ELF-1 (cell line): ENCODE measurements around the gene LBHD1.
"Not testable (repeated sequence)": the region's sequence is repeated elsewhere in the genome, so short reads cannot be mapped to it uniquely, and the experiment has no call there.

Source experiments
- DNase-seq: peaks from one replicate; pipeline ENCODE4 v3.0.0-alpha.2; 2016; ENCODE audit warnings: low read depth, low spot score

The LBHD1 gene

DNA sequence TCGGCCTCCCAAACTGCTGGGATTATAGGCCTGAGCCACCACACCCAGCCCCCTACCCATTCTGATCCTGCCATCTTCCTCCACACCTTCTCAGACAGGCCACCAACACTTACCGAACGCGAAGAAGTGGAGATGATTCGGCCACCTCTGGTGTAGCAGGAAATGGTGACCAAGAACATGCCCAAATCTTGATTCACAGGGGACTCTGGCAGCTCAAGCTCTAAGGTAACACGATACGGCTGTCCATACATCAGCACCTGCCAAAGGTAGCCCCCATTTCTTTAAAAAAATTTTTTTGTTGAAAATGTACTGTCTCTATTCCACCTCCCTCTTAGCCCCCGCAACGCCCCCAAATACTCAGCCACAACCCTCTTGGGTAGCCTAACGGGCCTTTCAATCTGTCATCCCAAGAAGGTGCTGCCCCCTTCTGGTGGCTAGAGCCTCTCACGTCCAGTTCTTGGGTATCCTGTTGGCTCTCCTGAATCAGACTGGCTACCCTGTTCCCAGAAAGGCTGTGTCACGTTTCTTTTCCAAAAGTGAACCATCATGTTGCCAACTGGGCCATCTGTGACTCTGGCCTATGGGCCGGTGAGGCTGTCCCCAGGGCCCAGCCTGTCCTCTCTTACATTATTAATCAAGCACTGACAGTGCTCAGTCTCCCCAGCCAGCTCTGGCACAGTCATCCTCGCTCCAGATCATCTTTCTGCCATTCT lies 22.5 kb upstream of the LBHD1 start:
- DNase-seq, result peak; percentile 84

DNA sequence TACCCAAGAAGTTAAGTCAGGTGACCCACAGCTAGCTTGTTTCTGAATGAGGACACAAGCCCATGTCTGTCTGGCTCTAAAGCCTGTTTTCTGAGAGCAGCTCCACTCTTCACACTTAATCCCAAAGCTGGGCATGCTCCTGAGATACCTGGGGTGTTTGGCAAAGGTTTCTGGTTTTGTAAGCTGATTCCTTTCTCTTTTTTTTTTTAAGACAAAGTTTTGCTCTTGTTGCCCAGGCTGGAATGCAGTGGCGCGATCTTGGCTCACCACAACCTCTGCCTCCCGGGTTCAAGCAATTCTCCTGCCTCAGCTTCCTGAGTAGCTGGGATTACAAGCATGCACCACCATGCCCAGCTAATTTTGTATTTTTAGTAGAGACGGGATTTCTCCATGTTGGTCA lies 21.6 kb upstream of the LBHD1 start:
- DNase-seq, result not testable (repeated sequence)

DNA sequence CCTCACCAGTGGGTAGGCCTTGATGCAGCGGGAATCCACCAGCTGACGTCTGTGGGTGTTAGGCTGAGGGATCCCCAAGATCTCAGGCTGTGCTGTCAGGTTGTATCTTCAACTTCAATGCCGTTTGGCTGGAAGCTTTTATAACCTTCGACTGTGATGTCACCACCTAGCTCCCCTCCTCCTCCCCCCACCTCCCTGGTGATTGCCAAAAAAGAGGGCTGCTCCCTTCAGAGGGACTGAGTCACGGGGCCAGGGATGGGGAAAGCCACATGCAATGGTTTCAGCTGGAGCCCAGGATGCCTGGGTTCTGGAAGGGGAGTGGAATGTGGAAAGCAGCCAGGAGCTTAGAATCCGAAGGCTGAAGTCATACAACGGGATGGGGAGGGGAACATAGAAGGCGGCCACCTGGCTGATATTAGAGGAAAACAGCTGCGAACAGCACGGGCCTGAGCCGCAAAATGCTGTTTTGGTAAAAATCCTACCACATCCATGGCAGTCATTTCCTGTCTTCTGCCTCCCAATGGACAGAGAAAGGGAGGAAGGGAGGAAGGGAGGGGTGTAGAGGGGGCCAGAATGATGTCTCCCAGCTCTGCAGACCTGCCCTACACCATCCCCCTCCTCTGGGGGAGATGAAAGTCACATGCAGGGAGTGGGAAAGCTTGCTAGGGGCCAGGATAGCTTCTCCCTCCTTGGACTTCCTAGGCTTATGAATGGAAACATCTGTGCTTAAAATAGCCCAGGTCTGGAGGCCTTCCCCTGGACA lies 17.5 kb upstream of the LBHD1 start, which contains the start of gene LRRN4CL:
Gene LRRN4CL (minus strand): TSS at position 110 of the 763 bp plus-strand sequence. CDS start 1,022 bp downstream, outside the sequence.
- DNase-seq, result no peak

DNA sequence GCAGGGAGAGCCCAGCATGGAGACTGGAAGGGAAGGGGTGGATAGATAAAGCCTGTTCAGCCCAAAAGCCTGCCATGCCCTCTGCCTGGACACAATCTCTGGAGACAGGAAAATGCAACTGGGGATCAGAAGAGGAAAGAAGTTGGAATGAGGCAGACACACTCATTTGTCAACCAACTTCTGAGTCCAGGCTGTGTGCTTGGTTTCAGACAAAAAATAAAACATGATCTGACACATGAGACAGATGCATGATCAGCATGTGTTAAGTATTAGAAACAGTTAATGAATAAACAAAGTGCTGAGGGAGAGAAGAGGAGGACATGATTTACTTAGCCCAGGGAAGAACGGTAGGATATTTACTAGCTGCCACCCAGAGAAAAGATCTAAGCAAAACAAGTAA lies 16.4 kb upstream of the LBHD1 start:
- DNase-seq, result no peak

DNA sequence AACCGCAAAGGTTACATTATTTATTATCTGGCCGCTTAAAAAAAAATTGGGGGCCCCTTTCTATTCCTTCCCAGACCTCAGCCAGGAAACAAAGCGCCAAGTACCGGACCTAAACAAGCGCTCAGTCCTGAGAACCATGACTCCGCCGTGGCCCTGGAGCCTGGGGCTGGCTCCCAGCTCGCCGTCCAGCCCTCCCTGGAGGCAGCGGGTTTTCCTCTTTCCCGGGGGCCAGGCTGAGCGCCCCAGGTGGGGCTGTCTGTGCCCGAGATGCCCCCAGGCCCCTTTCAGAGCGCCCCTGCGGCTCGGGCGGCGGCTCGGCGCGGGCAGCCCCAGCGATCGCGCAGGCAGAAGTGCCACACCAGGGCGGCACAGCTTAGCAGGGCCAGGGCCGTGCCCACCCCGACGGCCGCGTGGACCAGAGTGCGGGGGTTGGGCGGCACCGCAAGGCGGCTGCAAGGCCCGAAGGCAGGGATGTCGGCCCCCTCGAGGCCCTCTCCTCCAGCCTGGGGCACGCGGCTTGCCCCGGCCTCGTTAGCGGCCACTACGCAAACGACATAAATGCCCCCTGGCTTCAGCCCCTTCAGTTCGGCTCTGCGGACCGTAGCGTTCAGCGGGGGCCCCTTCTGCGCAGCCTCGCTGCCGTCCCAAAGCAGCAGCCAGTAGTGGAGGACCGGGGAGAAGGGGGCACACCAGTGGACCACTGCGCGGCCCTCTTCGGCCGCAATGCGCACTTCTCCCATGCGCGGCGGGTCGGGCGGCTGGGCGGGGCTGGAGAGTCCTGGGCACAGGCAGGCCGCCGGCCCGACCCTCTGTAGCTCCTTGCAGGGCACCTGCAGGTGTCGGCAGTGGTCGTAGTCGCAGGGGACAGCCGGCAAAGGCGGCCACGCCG lies 15.7 kb upstream of the LBHD1 start:
- DNase-seq, result peak; percentile 50

DNA sequence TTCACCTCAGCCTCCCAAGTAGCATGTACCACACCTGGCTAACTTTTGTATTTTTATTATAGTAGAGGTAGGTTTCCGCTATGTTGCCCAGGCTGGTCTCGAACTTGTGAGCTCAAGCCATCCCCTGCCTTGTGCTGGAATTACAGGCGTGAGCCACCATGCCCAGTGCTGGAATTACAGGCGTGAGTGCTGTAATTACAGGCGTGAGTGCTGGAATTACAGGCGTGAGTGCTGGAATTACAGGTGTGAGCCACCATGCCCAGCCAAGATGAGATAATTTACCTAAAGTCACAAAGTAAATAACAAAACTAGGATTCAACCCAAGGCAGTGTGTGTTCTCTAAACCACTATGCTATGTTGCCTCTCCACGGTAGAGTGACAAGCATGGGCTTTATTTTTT lies 10.5 kb upstream of the LBHD1 start:
- no peak for DNase-seq

DNA sequence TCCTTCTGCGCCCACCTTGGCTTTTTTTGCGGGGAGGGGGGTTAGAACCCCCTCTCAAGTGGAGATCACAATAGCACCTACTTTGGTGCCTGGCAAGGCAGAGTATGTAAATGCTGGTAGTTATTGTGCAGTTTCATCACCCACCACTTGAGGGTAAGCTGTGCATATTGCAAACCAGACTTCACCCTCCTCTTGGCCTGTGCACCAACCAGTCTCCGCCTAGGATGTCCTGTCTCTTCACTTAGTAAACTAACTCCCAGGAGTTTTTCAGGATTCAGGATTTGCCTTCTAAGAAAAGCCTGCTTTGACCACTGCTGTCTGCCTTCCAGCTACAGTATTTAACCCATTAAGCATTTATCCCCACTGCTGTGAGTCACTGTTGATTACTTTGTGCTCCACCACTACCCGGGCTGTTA lies 8.8 kb upstream of the LBHD1 start:
- peak; percentile 57 for DNase-seq

DNA sequence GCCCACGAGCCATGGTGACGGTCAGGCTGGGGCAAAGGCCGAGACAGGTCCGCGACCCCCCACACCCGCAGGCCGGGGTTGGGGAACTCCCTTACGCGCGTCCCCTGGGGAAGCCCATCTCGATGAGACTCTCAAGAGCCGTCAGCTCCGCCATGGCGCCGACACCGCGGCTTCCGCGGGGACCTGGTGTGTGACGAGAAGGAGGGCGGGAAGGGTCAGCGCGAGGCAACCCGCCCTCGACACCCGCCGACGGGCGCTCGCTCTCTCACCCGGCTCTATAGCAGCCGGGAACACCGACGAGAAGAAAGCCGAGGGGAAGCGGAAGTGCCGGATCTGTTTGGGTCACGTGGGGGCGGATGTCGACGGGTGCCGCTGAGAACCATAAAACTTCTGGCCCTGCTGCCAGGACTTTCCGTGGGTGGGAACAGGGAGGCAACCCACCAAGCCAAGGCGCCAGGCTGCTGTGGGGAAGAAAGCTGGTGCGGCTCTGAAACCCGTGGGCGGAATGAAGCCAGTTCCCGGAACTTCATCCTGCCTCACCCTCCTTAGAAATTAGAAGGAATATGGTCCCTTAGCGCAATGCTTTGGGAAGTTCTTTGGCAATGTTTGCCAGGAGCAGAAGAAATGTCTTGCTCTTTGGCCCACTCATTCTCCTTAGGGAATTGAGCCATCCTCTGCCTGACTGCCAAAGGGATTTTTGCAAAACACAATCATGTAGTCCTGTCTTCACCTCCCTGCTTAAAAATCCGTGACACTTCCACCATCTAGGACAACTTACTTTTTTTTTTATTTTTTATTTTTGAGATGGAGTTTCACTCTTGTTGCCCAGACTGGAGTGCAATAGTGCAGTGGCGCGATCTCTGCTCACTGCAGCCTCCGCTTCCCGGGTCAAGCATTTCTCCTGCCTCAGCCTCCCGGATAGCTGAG lies 7.0 kb upstream of the LBHD1 start, which contains the start of gene UBXN1:
Gene UBXN1 (minus strand): TSS at position 304 of the 927 bp plus-strand sequence. CDS start 150 bp downstream, at position 154.
- DNase-seq, result peak; percentile 89

DNA sequence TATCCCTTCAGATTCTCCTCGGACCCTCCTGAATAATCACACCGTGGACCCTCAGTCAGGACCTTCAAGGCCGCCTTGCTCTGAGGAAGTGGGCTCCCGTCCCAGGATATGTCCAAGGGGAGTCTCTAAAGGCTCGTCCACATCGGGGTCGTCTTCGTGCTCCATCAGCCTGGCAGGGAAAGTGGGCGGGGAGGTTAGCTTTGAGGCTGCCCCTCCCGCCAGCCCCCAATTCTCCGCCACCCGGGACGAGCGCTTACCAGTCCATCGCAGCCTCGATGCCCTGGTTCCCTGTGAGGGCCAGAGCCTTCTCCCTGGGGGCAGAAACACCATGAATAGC lies 6.3 kb upstream of the LBHD1 start:
- no peak for DNase-seq

DNA sequence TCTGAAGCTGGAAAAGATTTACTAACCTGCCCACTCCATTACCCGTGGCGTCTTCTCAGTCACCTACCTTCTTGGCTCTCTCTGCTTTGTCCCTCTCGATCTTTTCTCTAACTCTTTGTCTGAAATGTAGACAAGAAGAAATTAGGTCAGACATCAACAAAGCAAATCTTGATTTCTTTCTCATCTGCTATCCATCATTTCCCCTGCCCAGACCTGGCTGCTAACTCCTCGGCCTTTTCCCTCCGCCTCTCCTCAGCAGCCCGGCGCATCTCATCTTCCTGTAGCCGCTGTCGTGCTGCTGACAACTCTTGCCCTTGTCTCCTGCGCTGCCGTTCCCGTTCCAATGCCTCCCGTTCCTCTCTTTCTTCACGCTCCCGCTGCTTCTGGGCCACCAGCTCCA lies 5.6 kb upstream of the LBHD1 start:
- no peak for DNase-seq

DNA sequence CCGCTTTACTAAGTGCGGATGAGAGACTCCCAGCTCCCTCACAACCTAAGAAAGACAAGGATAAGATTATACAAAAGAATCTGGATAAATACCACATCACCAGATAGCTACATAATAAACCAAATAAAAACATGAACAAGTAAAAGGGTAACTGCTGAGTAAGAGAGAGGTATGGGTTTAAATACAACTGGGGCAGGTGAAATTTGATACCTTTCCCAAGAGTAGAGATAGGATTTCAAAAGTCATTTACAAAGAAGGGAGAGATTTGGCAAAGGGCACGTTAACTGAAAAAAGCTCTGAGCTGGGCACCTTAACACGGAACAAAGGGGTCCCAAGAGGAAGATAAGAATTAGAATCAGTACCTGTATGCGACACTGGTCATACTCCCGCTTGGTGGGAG lies 5.1 kb upstream of the LBHD1 start:
- DNase-seq, result no peak

DNA sequence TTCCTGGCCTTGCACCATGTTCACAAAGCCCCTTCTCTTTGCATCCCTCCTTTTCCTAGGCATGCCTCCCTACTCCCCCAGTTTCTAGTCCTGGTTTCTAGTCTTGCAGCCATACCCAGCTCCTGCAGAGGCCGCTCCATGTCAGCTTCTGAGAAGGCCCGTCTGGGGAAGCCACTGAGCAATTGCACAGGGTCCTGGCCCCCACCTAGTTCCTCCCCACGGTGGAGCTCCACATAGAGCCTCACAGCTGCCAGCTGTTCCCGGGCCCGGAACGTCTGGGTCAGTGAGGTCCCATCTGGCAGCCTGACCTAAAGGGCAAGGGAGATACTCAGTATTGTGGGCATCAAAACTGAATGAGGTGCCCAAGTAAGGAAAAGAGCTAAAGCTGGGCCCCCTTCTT lies 4.6 kb upstream of the LBHD1 start:
- no peak for DNase-seq

DNA sequence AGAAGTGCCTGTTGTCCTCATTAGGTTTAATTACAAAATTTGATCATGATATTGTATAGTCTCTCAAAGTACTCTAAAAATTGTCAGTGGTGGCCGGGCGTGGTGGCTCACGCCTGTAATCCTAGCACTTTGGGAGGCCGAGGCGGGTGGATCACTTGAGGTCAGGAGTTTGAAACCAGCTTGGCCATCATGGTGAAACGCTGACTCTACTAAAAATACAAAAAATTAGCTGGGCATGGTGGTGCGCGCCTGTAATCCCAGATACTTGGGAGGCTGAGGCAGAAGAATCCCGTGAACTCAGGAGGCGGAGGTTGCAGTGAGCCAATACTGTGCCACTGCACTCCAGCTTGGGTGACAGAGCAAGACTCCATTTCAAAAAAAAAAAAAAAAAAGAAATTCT lies 3.3 kb upstream of the LBHD1 start:
- DNase-seq, result not testable (repeated sequence)

DNA sequence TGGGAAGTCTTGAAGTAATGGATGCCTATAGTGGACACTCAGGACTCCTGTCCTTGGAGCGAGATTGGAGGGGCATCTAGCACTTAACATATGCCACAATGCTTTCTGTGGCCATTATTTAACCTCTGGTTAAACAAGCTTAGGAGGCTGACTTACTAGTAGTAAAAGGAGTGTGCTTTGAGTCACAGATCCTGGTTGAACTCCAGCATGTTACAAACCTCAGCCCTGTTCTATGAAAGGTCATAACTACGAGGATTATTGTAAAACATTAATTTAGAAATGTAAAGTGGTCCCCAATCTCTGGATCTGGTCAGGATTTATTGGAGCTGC lies 1.1 kb upstream of the LBHD1 start:
- no peak for DNase-seq

DNA sequence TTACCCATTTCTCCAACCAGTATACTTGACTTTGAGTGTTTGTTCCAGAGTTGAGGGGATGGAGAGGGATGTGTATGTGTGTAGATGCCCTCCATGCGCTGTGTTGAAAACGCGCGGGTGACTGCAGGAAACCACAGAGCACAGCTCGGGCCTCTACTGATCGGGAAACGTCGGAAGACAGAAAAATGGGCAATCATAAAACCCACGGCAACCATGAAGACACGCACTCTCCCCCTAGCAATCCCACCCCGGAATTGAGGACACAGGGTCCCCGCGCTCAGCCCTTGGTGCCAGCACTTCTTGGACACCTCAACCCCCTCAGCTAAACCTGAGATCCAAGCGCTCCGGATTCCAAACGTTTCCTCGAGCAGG lies 845 bp downstream of the LBHD1 start:
- no peak for DNase-seq

DNA sequence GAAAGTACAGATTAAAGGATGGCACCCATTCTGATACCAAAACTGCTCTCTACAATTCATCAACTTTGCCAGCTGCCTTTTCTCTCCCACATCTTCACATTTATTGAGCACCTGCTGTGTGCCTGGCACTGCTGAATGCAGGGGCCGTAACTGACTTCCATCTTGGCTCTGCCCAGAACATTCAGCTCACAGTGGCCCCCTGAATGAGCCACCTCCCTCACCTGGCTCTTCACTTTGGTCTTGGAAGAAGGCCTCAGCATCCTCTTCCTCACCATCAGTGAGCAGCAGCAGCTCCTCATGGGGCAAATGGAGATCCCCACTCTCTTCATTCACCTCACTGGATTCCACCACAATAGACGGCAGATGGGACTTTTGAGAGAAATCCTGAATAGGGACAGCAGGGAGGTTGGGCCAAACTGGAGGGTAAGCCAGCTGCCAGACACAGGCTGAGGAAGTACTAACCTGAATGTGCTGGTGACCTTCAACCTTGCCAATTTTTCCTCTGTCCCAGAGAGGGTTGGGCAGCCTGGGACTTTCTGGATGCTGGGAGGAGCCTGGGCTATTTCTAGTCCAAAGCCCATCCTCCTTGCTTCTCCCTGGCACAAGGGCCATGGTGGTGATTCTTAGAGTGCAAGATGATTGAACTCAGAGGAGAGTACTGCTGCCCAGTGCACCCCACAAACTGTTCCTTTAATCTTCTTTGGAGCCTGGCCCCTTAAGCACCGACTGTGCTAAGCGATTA lies 2.5 kb downstream of the LBHD1 start:
- DNase-seq, result peak; percentile 35

DNA sequence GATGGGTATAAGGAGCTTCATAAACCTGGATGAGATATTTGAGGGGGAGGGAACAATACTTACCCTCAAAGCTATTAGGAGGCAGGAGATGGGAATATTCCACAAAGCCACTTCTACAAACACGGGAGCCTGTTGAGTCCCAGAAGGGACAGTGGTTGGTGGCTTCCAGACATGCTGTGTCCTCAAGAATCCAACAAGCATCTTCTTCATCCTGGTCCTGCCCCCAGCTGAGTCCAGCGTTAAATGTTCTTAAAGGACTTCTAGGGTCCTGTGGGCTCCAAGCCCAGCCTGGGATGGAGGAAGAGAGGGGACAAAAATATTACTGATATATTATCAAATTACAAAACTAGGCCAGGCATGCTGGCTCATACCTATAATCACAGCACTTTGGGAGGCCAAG lies 4.6 kb downstream of the LBHD1 start:
- DNase-seq, result no peak

DNA sequence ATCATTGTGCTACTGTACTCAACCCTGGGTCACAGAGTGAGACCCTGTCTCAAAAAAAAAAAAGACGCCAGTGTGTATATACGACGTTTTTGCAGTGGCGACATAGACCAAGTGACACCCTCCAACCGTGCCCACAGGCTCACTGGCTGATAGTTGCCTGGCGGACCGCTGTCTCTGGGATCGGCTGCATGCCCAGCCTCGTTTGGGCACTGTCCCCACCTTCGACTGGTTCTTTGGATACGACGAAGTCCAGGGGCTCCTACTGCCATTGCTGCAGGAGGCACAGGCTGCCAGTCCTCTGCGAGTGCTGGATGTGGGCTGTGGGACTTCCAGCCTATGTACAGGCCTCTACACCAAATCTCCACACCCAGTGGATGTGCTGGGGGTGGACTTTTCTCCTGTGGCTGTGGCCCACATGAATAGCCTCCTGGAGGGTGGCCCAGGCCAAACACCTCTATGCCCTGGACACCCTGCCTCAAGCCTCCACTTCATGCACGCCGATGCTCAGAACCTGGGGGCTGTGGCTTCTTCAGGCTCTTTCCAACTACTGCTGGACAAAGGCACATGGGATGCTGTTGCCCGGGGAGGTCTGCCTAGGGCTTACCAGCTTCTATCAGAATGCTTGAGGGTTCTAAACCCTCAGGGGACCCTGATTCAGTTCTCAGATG lies 5.7 kb downstream of the LBHD1 start:
- peak; percentile 27 for DNase-seq

DNA sequence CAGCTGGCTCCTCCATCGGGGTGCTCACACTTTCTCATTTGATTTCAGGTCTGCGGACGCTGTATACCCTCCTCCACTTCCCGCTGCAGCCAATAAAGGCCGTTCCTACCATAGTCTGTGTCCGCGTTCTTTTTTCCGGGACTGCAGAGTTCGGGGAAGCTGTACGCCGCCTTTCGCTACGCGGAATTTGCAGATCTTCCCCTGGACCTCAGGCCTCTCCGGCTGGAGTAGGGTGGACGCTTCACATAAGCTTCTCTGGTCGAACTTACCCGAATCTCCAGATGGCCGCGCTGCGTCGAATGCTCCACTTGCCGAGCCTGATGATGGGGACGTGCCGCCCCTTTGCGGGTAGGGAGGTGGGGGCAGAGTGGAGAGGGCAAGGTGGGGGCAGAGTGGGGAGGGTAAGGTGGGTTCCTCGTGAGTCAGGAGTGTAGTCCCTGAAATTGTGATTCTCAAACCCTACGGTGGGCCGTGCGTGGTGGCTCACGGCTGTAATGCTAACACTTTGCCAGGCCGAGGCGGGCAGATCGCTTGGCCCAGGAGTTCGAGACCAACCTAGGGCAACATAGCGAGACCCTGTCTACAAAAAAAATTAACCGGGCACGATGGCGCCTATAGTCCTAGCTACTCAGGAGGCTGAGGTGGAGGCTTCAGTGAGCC lies 6.3 kb downstream of the LBHD1 start:
- no peak for DNase-seq
